ENCODE measurements around the gene TRPC4AP. TPM values are rescaled to one million over a fixed set of nuclear protein-coding genes. Genes with fewer than 3 reads are reported as not detected.

TRPC4AP gene
- total RNA-seq, 4 donors from 2014 or later: 57.3 to 85.3 (median 70.1) TPM

GRCh38 chr20:35010405-35011192 lies 82.0 kb downstream of the TRPC4AP start:
- no peak overlapping the region for H3K27ac ChIP-seq
- peaks cover 0 to 83% (median 41%) of the 10 kb centered on the region in 4 donors for H3K36me3 ChIP-seq
- TF ChIP-seq POLR2AphosphoS5 (IDR thresholded peaks at IDR 0.05) (no peak), EP300 (IDR thresholded peaks at IDR 0.05; ENCODE audit: low read depth) (no peak), POLR2A (IDR thresholded peaks at IDR 0.05) (no peak), CTCF (IDR thresholded peaks at IDR 0.05) (no peak)
- H3K9me3 ChIP-seq: no peaks in the 10 kb centered on the region
- no peak for DNase-seq
- WGBS, 2 donors (ENCODE audit: low coverage in 1 of 2): 84 to 93% methylated on average over 10 to 19 of the region's 19 CpGs
- H3K27me3 ChIP-seq: no peaks in the 10 kb centered on the region
- no peak overlapping the region for H3K4me3 ChIP-seq
- no peaks in the 10 kb centered on the region for H3K4me1 ChIP-seq
- in situ Hi-C loops (cut with MboI; ENCODE audit: low pct_ligation_motif_present in 1 of 4, low pct_unique_long_range_greater_than_20kb in 1 of 4, low sequenced_read_pairs in 3 of 4): no loop called here
- intact Hi-C loops (cut with DNase I; ENCODE audit: low total_unique reads): no loop called here

DNA sequence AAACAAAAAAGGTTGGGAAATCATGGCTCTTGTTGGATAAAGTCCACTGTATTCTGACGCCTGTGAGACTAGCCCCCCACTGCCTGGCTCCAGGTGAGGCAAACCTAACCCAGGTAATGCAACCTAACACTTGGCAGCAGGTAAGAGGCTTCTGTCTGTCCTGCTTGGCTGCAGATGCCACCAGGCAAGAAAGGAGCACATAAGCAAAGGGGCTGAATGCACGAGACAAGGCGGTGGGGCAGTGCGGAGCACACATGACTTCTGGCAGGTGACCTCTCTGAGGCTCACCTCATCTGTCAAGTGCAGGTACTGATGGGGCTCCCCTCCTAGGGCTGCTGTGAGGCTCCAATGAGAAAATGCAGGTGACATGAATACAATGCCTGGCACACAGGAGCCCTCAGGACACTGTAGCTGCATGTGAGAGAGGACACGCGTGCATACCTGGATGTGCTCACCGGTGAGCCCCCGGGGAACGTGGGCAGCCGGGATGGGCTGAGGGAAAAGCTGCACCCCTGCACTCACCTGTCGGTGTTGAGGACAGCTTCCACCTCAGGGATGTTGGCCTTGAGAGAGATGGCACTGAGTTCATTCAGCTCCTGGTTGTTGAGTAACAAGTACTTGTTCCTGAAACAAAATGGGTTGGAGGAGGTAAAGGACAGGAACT lies 82.8 kb downstream of the TRPC4AP start:
- WGBS, 2 donors (ENCODE audit: low coverage in 1 of 2): 95% methylated on average over 11 of the region's 11 CpGs; no CpG with 5 or more reads in 1 of the 2 donors
- peaks cover 0 to 83% (median 41%) of the 10 kb centered on the region in 4 donors for H3K36me3 ChIP-seq

DNA sequence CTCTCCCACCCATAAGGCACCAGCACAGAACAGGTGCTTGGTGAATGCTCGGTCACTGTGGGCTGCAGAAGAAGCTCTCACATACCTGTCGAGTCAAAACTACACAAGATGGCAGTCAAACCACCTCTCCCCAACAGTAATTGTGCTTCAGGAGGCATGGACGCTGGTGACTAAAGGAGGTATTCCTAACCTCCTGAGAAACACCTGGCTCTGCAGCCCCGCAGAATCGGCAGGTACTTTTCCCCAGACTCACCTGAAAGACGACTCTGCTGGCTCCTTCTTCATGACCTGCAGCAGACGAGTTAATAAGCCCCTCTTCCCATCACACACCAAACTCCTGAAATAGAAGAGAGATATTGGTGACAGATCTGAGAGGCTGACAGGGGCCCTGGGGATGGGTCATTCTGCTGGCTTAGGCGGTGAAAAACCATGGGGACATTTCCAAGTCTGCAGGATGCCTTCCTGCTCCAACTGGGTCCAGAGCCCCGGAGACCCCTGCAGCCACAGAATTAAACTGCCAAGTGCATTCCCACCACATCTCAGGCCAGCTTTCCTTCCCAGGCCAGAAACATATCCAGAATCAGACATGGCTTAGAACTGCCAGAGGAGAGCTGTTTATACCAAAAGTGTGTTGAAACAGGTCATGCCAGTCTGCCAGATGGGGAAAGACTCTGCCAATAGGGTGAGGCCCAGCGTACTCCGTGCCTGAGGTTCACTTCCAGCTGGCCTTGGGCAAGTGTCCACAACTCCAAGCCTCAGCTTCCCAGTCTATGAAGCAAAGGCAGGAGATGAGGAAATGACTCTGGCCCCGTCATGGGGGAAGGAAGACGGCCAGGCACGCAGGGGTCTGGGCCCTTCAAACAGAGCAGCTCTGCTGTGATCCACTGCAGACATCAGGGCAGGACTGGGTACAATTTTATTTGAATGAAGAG lies 83.9 kb downstream of the TRPC4AP start:
- 89 to 91% methylated on average over 4 to 14 of the region's 14 CpGs for WGBS, 2 donors (ENCODE audit: low coverage in 1 of 2)
- H3K27ac ChIP-seq: no peak overlapping the region
- in situ Hi-C loops (cut with MboI; ENCODE audit: low pct_ligation_motif_present in 1 of 4, low pct_unique_long_range_greater_than_20kb in 1 of 4, low sequenced_read_pairs in 3 of 4): no loop called here
- H3K4me3 ChIP-seq: no peak overlapping the region
- H3K27me3 ChIP-seq: no peaks in the 10 kb centered on the region
- intact Hi-C loops (cut with DNase I; ENCODE audit: low total_unique reads): no loop called here
- TF ChIP-seq POLR2A (IDR thresholded peaks at IDR 0.05) (no peak), CTCF (IDR thresholded peaks at IDR 0.05) (no peak), EP300 (IDR thresholded peaks at IDR 0.05; ENCODE audit: low read depth) (no peak), POLR2AphosphoS5 (IDR thresholded peaks at IDR 0.05) (no peak)
- no peaks in the 10 kb centered on the region for H3K4me1 ChIP-seq
- H3K9me3 ChIP-seq: no peaks in the 10 kb centered on the region
- peaks cover 0 to 85% (median 43%) of the 10 kb centered on the region in 4 donors for H3K36me3 ChIP-seq
- peak; percentile 4 for DNase-seq

More for the DNA sequence above, 82.8 kb downstream of the TRPC4AP start:
- Histone ChIP-seq H3K27ac (no peak overlapping the region), H3K9me3 (no peaks in the 10 kb centered on the region), H3K4me3 (no peak overlapping the region), H3K4me1 (no peaks in the 10 kb centered on the region), H3K27me3 (no peaks in the 10 kb centered on the region)
- in situ Hi-C loops (cut with MboI; ENCODE audit: low pct_ligation_motif_present in 1 of 4, low pct_unique_long_range_greater_than_20kb in 1 of 4, low sequenced_read_pairs in 3 of 4) (no loop called here), intact Hi-C loops (cut with DNase I; ENCODE audit: low total_unique reads) (no loop called here)
- no peak for TF ChIP-seq POLR2A (IDR thresholded peaks at IDR 0.05)
- TF ChIP-seq CTCF (IDR thresholded peaks at IDR 0.05): no peak
- TF ChIP-seq POLR2AphosphoS5 (IDR thresholded peaks at IDR 0.05): no peak
- TF ChIP-seq EP300 (IDR thresholded peaks at IDR 0.05; ENCODE audit: low read depth): no peak
- no peak for DNase-seq

Data from transverse colon (tissue), 4 donors.